H1 (cell line): ENCODE measurements around the gene GRAP. TPM values are rescaled to one million over a fixed set of nuclear protein-coding genes. Genes with fewer than 3 reads are reported as not detected.

ENCODE experiments used
- CTCF ChIA-PET: fragments of 300-600 bp; sonication (Branson Sonifier 250); formaldehyde crosslinking; loops from one replicate; lab custom pipeline; 2021; ENCODE audit not compliant: partially characterized antibody; lab: Charles Lee
- POLR2A ChIA-PET: fragments of 300-600 bp; sonication (Branson Sonifier 250); formaldehyde crosslinking; loops from one replicate; lab custom pipeline; 2021; ENCODE audit warnings: inconsistent platforms; ENCODE audit not compliant: partially characterized antibody; lab: Charles Lee
- DNase-seq, 2 experiments: peaks; one replicate each; pipeline versions ENCODE4 v3.0.0 to v3.0.0-alpha.2; 2010 to 2022; ENCODE audit warnings: low spot score in 2 of 2, low read depth in 1 of 2, mixed read lengths in 1 of 2
- FAIRE-seq: peaks from 2 replicates; lab custom pipeline; 2011; peaks lifted over from hg19 to GRCh38; lab: Jason Lieb, UNC
- H2AFZ ChIP-seq: 2 replicates; pipeline ENCODE4 v1.8.1; 2012; ENCODE audit warnings: low read length, inconsistent platforms
- H2AK5ac ChIP-seq: 2 replicates; pipeline ENCODE4 v1.6.1; 2013; ENCODE audit warnings: low read depth, low read length
- H2BK120ac ChIP-seq: replicated peaks from 2 replicates; pipeline ENCODE3; 2013; ENCODE audit warnings: low read depth, low read length, inconsistent platforms
- H2BK12ac ChIP-seq: 2 replicates; pipeline ENCODE4 v1.6.1; 2013; ENCODE audit warnings: low read depth, low read length
- H2BK15ac ChIP-seq: 2 replicates; pipeline ENCODE4 v1.6.1; 2013; ENCODE audit warnings: low read length
- H2BK20ac ChIP-seq: 2 replicates; pipeline ENCODE4 v1.6.1; 2013; ENCODE audit warnings: low read length
- H2BK5ac ChIP-seq: 2 replicates; pipeline ENCODE4 v1.6.1; 2013; ENCODE audit warnings: low read depth, low read length
- H3K14ac ChIP-seq: 2 replicates; pipeline ENCODE4 v1.6.1; 2013; ENCODE audit warnings: inconsistent platforms; ENCODE audit not compliant: insufficient read length
- H3K18ac ChIP-seq: 2 replicates; pipeline ENCODE4 v1.6.1; 2013; ENCODE audit warnings: low read length; ENCODE audit errors: extremely low read depth
- H3K23ac ChIP-seq: 2 replicates; pipeline ENCODE4 v1.6.1; 2013; ENCODE audit warnings: inconsistent platforms; ENCODE audit not compliant: insufficient read length
- H3K23me2 ChIP-seq: 2 replicates; pipeline ENCODE4 v1.6.1; 2013; ENCODE audit warnings: low read depth, low read length
- H3K27ac ChIP-seq: 2 replicates; pipeline ENCODE4 v1.6.1; 2011; ENCODE audit warnings: low read depth, low read length, inconsistent platforms
- H3K27me3 ChIP-seq, 4 experiments: replicated peaks in 1 of 4; 1 replicate in 1 of 4; 2 replicates in 3 of 4; pipeline versions ENCODE4 v1.6.1 to v1.8.1; 2011 to 2013; ENCODE audit warnings: low read length in 3 of 4, mild to moderate bottlenecking in 3 of 4, inconsistent platforms in 2 of 4, mixed read lengths in 2 of 4, moderate library complexity in 1 of 4; ENCODE audit not compliant: control insufficient read depth in 3 of 4, insufficient read depth in 3 of 4; ENCODE audit errors: extremely low read depth in 1 of 4
- H3K36me3 ChIP-seq, 4 experiments: 2 replicates each; pipeline versions ENCODE4 v1.6.1 to v1.8.1; 2011 to 2013; ENCODE audit warnings: mild to moderate bottlenecking in 4 of 4, low read length in 3 of 4, moderate library complexity in 2 of 4, control low read depth in 1 of 4, inconsistent platforms in 1 of 4; ENCODE audit not compliant: insufficient read depth in 4 of 4, control insufficient read depth in 2 of 4
- H3K4ac ChIP-seq: replicated peaks from 2 replicates; pipeline ENCODE3; 2013; ENCODE audit warnings: low read length, low read depth, mixed read lengths, inconsistent platforms; ENCODE audit not compliant: insufficient read length
- H3K4me1 ChIP-seq, 4 experiments: replicated peaks in 1 of 4; 1 replicate in 1 of 4; 2 replicates in 3 of 4; pipeline versions ENCODE4 v1.6.1 to v1.8.1; 2011 to 2013; ENCODE audit warnings: low read length in 3 of 4, inconsistent platforms in 2 of 4, mixed read lengths in 1 of 4; ENCODE audit not compliant: insufficient read depth in 4 of 4, control insufficient read depth in 3 of 4
- H3K4me2 ChIP-seq, 2 experiments: 2 replicates each; pipeline versions ENCODE4 v1.6.1 to v1.8.1; 2011 to 2013; ENCODE audit warnings: low read depth in 2 of 2, low read length in 2 of 2, control low read depth in 1 of 2, inconsistent platforms in 1 of 2, mild to moderate bottlenecking in 1 of 2; ENCODE audit not compliant: insufficient read depth in 1 of 2
- H3K4me3 ChIP-seq, 4 experiments: fragments of 200-600, 300-600 bp in 1 of 4; sonication (generic), shearing (Covaris generic), sonication (Bioruptor Twin) in 1 of 4; 2 replicates each; pipeline versions ENCODE4 v1.5.1 to v1.8.1; 2011 to 2016; ENCODE audit warnings: low read length in 4 of 4, low read depth in 3 of 4, control low read depth in 2 of 4, inconsistent platforms in 2 of 4, mild to moderate bottlenecking in 2 of 4, mixed read lengths in 1 of 4, moderate library complexity in 1 of 4; ENCODE audit not compliant: insufficient read depth in 2 of 4; ENCODE audit errors: extremely low read depth in 1 of 4
- H3K56ac ChIP-seq: replicated peaks from 2 replicates; pipeline ENCODE3; 2013; ENCODE audit warnings: low read depth, mild to moderate bottlenecking, mixed read lengths, low read length, inconsistent platforms; ENCODE audit not compliant: insufficient read length
- H3K79me1 ChIP-seq: 2 replicates; pipeline ENCODE4 v1.6.1; 2013; ENCODE audit warnings: low read depth, low read length, control low read depth
- H3K79me2 ChIP-seq, 2 experiments: 2 replicates each; pipeline versions ENCODE4 v1.6.1 to v1.8.1; 2012 to 2013; ENCODE audit warnings: low read length in 2 of 2, mild to moderate bottlenecking in 2 of 2, inconsistent platforms in 1 of 2; ENCODE audit not compliant: insufficient read depth in 2 of 2, control insufficient read depth in 1 of 2
- H3K9ac ChIP-seq, 4 experiments: replicated peaks in 1 of 4; 1 replicate in 1 of 4; 2 replicates in 3 of 4; pipeline versions ENCODE4 v1.6.1 to v1.8.1; 2011 to 2013; ENCODE audit warnings: low read depth in 3 of 4, low read length in 3 of 4, control low read depth in 2 of 4, mild to moderate bottlenecking in 2 of 4, moderate library complexity in 2 of 4, inconsistent platforms in 1 of 4; ENCODE audit errors: extremely low read depth in 1 of 4
- H3K9me3 ChIP-seq, 2 experiments: 2 replicates each; pipeline versions ENCODE4 v1.6.1 to v1.8.1; 2012 to 2013; ENCODE audit warnings: mild to moderate bottlenecking in 2 of 2, moderate library complexity in 2 of 2, control low read depth in 1 of 2, inconsistent platforms in 1 of 2, low read depth in 1 of 2, low read length in 1 of 2, mixed read lengths in 1 of 2; ENCODE audit not compliant: insufficient read depth in 2 of 2
- H4K20me1 ChIP-seq, 2 experiments: replicated peaks in 1 of 2; 2 replicates each; pipeline versions ENCODE3 to v1.8.1; 2011 to 2013; ENCODE audit warnings: inconsistent platforms in 2 of 2, low read length in 2 of 2, mild to moderate bottlenecking in 1 of 2; ENCODE audit not compliant: insufficient read depth in 2 of 2, control insufficient read depth in 1 of 2
- H4K5ac ChIP-seq: 2 replicates; pipeline ENCODE4 v1.6.1; 2013; ENCODE audit warnings: low read length, low read depth, mixed read lengths, inconsistent platforms; ENCODE audit not compliant: insufficient read length
- H4K8ac ChIP-seq: 2 replicates; pipeline ENCODE4 v1.8.0; 2013; ENCODE audit warnings: mild to moderate bottlenecking, moderate library complexity, low read length, inconsistent platforms; ENCODE audit not compliant: insufficient read depth; ENCODE audit errors: extremely low read depth
- H4K91ac ChIP-seq: replicated peaks from 2 replicates; pipeline ENCODE3; 2013; ENCODE audit warnings: low read length, mixed read lengths, inconsistent platforms; ENCODE audit not compliant: insufficient read length
- TAF7 ChIP-seq: optimal IDR thresholded peaks from 2 replicates; pipeline ENCODE3; 2011; ENCODE audit warnings: low read depth, mild to moderate bottlenecking, inconsistent platforms, low read length, moderate library complexity, borderline replicate concordance
- WGBS, 2 experiments: shearing (Covaris generic) in 1 of 2; methylation state at CpG; one replicate each; pipeline versions ENCODE4 v1.1.6 to v1.1.7; 2013 to 2015; ENCODE audit warnings: low lambda C conversion rate in 2 of 2, mixed read lengths in 2 of 2, inconsistent platforms in 1 of 2, low coverage in 1 of 2, missing lambda C conversion rate in 1 of 2; ENCODE audit not compliant: insufficient replicate concordance in 2 of 2, insufficient coverage in 1 of 2, insufficient read length in 1 of 2; ENCODE audit errors: extremely low coverage in 1 of 2, missing lambda C conversion rate in 1 of 2; 5-methylcytosine and 5-hydroxymethylcytosine counted together
- polyA plus RNA-seq, 7 experiments: library from polyadenylated mRNA; depleted of rRNA in 3 of 7; stranded (reverse) in 5 of 7; unstranded in 2 of 7; fragments of >200 nt in 5 of 7; fragments of 200-250 nt in 2 of 7; gene quantifications; 1 replicate in 5 of 7; 2 replicates in 1 of 7; 4 replicates in 1 of 7; pipeline versions ENCODE4 v1.2.1 to v1.2.3, GENCODE V29; 2011 to 2013; ENCODE audit warnings: missing spikeins in 2 of 7, mixed read lengths in 2 of 7
- total RNA-seq: library from RNA; stranded (reverse); fragmentation: NEBNext Ultra II Directional; extraction: Animal tissue kit (Norgen Biotek cat#: 25700); gene quantifications from 2 replicates; pipeline ENCODE4 v1.2.1, GENCODE V29; 2021

The GRAP gene
- total and polyA plus RNA-seq, 2 of the 8 experiments (the other 6 are each of a cell fraction or from before 2014, with no cell fraction given): 0.18 to 0.24 TPM

- no peak overlapping the region for H3K4me3 ChIP-seq
- no peak overlapping the region for H4K5ac ChIP-seq
- no peak overlapping the region for H2AK5ac ChIP-seq
- no peaks in the 10 kb centered on the region for H3K9me3 ChIP-seq
- H3K4me2 ChIP-seq: no peak overlapping the region
- H2BK20ac ChIP-seq: no peak overlapping the region
- H3K4me1 ChIP-seq: peaks cover 0 to 6% (median 0%) of the 10 kb centered on the region in 4 experiments; a peak in 1 of 7 replicates
- no peak overlapping the region for H2AFZ ChIP-seq
- no peak overlapping the region for H3K14ac ChIP-seq
- H3K23me2 ChIP-seq: no peaks in the 10 kb centered on the region
- H3K79me1 ChIP-seq: no peaks in the 10 kb centered on the region
- H3K18ac ChIP-seq: no peak overlapping the region
- H2BK12ac ChIP-seq: no peak overlapping the region
- 86% methylated on average over 6 of the region's 6 CpGs; no CpG with 5 or more reads in 1 of the 2 experiments for WGBS, 2 experiments
- H3K36me3 ChIP-seq: no peaks in the 10 kb centered on the region
- no peak overlapping the region; the same call in 1 of the 2 replicates for H4K8ac ChIP-seq
- no peak overlapping the region for H3K56ac ChIP-seq
- H3K27ac ChIP-seq: no peak overlapping the region
- no peak overlapping the region; the same call in 1 of the 2 replicates for H2BK5ac ChIP-seq
- TF ChIP-seq TAF7: no peak
- H4K20me1 ChIP-seq: no peaks in the 10 kb centered on the region
- POLR2A ChIA-PET: no interaction called here
- H4K91ac ChIP-seq: no peak overlapping the region
- CTCF ChIA-PET: interaction anchor here (0.6 to 5.1 kb wide), 5 partner anchors 20 to 393 kb away, joined by 3 to 49 read pairs (median 4); no protein-coding TSS in a partner anchor
- no peak overlapping the region for H3K23ac ChIP-seq
- no peak overlapping the region for H3K4ac ChIP-seq
- no peaks in the 10 kb centered on the region for H3K79me2 ChIP-seq
- FAIRE-seq (no peak), DNase-seq (no peak)
- H2BK15ac ChIP-seq: no peak overlapping the region
- H2BK120ac ChIP-seq: no peak overlapping the region
- no peaks in the 10 kb centered on the region; a peak in 1 of 7 replicates for H3K27me3 ChIP-seq
- no peak overlapping the region for H3K9ac ChIP-seq
Observed at GRCh38 chr17:19018600-19018950, 28.2 kb downstream of the GRAP start.
